DOHH2 (cell line): ENCODE data around the gene NBAS.
"Not testable (repeated sequence)": the region's sequence is repeated elsewhere in the genome, so short reads cannot be mapped to it uniquely, and the experiment has no call there.

Experiments
- H3F3A ChIP-seq: fragments of 200-600 bp; sonication (generic), shearing (Covaris generic); 2 replicates; pipeline ENCODE4 v1.6.0; 2016; ENCODE audit warnings: antibody characterized with exemption, mild to moderate bottlenecking; ENCODE audit not compliant: control insufficient read depth, insufficient read depth
- H3K27ac ChIP-seq: fragments of 200-600 bp; sonication (generic); 2 replicates; pipeline ENCODE4 v1.5.1; 2014; ENCODE audit warnings: low read depth, mild to moderate bottlenecking, low read length, moderate library complexity
- H3K27me3 ChIP-seq: fragments of 200-600 bp; sonication (generic); 2 replicates; pipeline ENCODE4 v1.6.1; 2014; ENCODE audit warnings: mild to moderate bottlenecking, low read length, mixed read lengths; ENCODE audit not compliant: control insufficient read depth
- H3K36me3 ChIP-seq: fragments of 200-600 bp; sonication (generic); 2 replicates; pipeline ENCODE4 v1.6.1; 2014; ENCODE audit warnings: mild to moderate bottlenecking, low read length, moderate library complexity, mixed read lengths; ENCODE audit not compliant: control insufficient read depth
- H3K4me1 ChIP-seq: fragments of 200-600 bp; sonication (generic); 2 replicates; pipeline ENCODE4 v1.6.1; 2014; ENCODE audit warnings: mild to moderate bottlenecking, low read length, mixed read lengths; ENCODE audit not compliant: control insufficient read depth
- H3K4me2 ChIP-seq: fragments of 200-600 bp; sonication (generic); 2 replicates; pipeline ENCODE4 v1.6.0; 2014; ENCODE audit warnings: mild to moderate bottlenecking, low read length, moderate library complexity
- H3K4me3 ChIP-seq: fragments of 200-600 bp; sonication (generic); 2 replicates; pipeline ENCODE4 v1.5.1; 2014; ENCODE audit warnings: mild to moderate bottlenecking, low read length, mixed read lengths
- H3K79me2 ChIP-seq: fragments of 200-600 bp; sonication (generic); 2 replicates; pipeline ENCODE4 v1.6.1; 2014; ENCODE audit warnings: mild to moderate bottlenecking, low read length, mixed read lengths; ENCODE audit not compliant: control insufficient read depth
- H3K9me2 ChIP-seq: fragments of 200-600 bp; sonication (generic); replicated peaks from 2 replicates; pipeline ENCODE4 v1.6.1; 2014; ENCODE audit warnings: mild to moderate bottlenecking, low read length, mixed read lengths; ENCODE audit not compliant: control insufficient read depth
- H3K9me3 ChIP-seq: fragments of 200-600 bp; sonication (generic); 2 replicates; pipeline ENCODE4 v1.6.1; 2014; ENCODE audit warnings: antibody characterized with exemption, low read length, mixed read lengths; ENCODE audit not compliant: control insufficient read depth, insufficient read depth
- H4K20me1 ChIP-seq: fragments of 200-600 bp; sonication (generic); 2 replicates; pipeline ENCODE4 v1.6.0; 2014; ENCODE audit warnings: low read depth, mild to moderate bottlenecking, antibody characterized with exemption, low read length, moderate library complexity; ENCODE audit not compliant: control insufficient read depth, insufficient read depth
- CTCF ChIP-seq: fragments of 200-600 bp; sonication (generic); IDR thresholded peaks from one replicate; pipeline ENCODE4 v1.5.1; 2014; ENCODE audit warnings: antibody characterized with exemption, mild to moderate bottlenecking, low read depth, low read length; ENCODE audit not compliant: poor library complexity, severe bottlenecking
- EZH2phosphoT487 ChIP-seq: fragments of 200-600 bp; sonication (generic); IDR thresholded peaks from 2 replicates; pipeline ENCODE4 v1.6.1; 2017; ENCODE audit warnings: borderline replicate concordance, mild to moderate bottlenecking, antibody characterized with exemption, low read length, moderate library complexity, mixed read lengths

The NBAS gene

DNA sequence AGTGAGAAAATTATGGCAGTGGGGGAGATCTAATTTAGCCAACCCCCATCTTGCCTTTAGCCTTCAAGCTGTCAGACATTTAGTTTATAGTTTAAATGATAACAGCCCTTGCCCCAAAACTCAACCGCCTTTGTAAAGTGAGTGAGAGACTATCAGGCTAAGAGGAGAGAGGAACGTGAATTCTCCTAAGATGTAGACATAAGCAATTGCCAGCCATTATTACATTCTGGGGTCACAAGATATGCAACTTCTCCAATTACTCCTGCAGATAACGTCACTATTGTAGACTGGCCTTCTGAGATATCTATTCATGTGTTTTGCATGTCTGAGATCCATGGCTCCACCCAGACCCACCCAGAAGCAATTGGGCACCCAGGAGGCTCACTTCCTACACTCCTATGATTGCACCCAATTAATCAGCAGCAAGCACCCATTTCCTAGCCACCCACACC, 307.3 kb downstream of the NBAS start:
- TF ChIP-seq CTCF, result no peak
- TF ChIP-seq EZH2phosphoT487, result no peak
- Histone ChIP-seq H3K4me1 (no peaks in the 10 kb centered on the region), H3K27me3 (no peaks in the 10 kb centered on the region), H3K27ac (no peak overlapping the region), H3F3A (no peaks in the 10 kb centered on the region), H4K20me1 (no peaks in the 10 kb centered on the region), H3K9me3 (no peaks in the 10 kb centered on the region), H3K79me2 (no peaks in the 10 kb centered on the region), H3K36me3 (no peaks in the 10 kb centered on the region), H3K4me3 (no peak overlapping the region), H3K9me2 (no peaks in the 10 kb centered on the region), H3K4me2 (no peak overlapping the region)

DNA sequence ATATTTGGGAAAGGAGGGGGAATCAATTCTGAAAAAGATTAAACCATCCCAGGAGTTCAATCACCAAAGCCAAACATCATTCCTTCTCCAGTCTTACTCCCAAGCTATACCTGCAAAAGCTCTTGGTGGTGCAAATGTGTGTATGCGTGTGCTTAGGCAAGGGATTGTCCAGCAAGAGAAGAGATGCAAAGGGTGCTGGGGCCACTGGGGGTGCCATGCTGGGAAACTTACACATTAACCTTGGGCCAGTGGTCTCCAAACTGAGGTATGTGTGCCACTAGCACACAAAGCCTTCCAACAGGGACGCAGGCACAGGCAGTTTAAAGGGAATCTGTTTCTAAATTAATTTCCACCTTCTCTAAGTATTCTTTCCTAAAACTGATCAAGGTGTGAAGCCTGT, 307.9 kb downstream of the NBAS start:
- Histone ChIP-seq H3K27me3 (no peaks in the 10 kb centered on the region), H3K4me1 (no peaks in the 10 kb centered on the region), H4K20me1 (no peaks in the 10 kb centered on the region), H3K36me3 (no peaks in the 10 kb centered on the region), H3K27ac (no peak overlapping the region), H3F3A (no peaks in the 10 kb centered on the region), H3K9me3 (no peaks in the 10 kb centered on the region), H3K9me2 (no peaks in the 10 kb centered on the region), H3K4me3 (no peak overlapping the region), H3K4me2 (no peak overlapping the region), H3K79me2 (no peaks in the 10 kb centered on the region)
- no peak for TF ChIP-seq EZH2phosphoT487
- no peak for TF ChIP-seq CTCF

DNA sequence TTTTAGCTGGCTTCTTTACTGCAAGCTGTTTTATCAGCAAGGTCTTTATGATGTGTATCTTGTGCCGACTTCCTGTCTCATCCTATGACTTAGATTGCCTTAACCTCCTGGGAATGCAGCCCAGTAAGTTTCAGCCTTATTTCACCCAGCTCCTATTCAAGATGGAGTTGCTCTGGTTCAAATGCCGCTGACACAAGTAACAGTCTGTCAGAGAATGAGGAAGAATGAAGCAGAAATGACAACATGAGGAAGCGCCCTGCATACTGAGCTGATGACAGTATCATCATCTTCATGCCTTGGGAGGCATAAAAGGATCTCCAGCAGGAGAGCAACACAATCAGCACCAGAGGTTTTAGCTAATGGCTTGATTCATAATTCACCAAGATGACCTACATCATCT, 309.4 kb downstream of the NBAS start:
- Histone ChIP-seq H3K9me3 (no peaks in the 10 kb centered on the region), H3F3A (no peaks in the 10 kb centered on the region), H3K4me2 (no peak overlapping the region), H3K4me3 (no peak overlapping the region), H3K9me2 (no peaks in the 10 kb centered on the region; the same call in 1 of the 2 replicates), H3K4me1 (no peaks in the 10 kb centered on the region), H4K20me1 (no peaks in the 10 kb centered on the region), H3K27me3 (no peaks in the 10 kb centered on the region), H3K27ac (no peak overlapping the region), H3K36me3 (no peaks in the 10 kb centered on the region), H3K79me2 (no peaks in the 10 kb centered on the region)
- no peak for TF ChIP-seq CTCF
- TF ChIP-seq EZH2phosphoT487, result no peak

DNA sequence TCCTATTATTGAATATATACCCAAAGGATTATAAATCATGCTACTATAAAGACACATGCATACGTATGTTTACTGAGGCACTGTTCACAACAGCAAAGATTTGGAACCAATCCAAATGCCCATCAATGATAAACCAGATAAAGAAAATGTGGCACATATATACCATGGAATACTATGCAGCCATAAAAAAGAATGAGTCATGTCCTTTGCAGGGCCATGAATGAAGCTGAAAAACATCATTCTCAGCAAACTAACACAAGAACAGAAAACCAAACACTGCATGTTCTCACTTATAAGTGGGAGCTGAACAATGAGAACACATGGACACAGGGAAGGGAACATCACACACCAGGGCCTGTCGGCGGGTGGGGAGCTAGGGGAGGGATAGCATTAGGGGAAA, 310.2 kb downstream of the NBAS start:
- not testable (repeated sequence) for H3K4me3 ChIP-seq, H4K20me1 ChIP-seq, H3K79me2 ChIP-seq, H3K36me3 ChIP-seq, H3K27ac ChIP-seq, H3K9me2 ChIP-seq, H3K9me3 ChIP-seq, H3K27me3 ChIP-seq, H3K4me1 ChIP-seq, H3F3A ChIP-seq, H3K4me2 ChIP-seq
